Measurements from ENCODE around the gene WWOX. TPM values are rescaled to one million over a fixed set of nuclear protein-coding genes. Genes with fewer than 3 reads are reported as not detected.

WWOX gene
- total RNA-seq, 1 experiment from 2014 or later = 28.3 TPM

DNA sequence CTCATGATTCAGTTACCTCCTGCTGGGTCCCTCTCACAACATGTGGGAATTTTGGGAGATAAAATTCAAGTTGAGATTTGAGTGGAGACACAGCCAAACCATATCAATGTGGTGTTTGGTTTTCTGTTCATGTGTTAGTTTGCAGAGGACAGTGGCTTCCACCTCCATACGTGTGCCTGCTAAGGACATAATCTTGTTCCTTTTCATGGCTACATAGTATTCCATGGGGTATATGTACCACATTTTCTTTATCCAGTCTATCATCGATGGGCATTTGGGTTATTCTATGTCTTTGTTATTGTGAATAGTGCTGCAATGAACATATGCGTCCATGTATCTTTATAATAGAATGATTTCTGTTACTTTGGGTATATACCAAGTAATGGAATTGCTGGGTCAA, 4.5 kb upstream of the WWOX start:
- TF ChIP-seq CTCF (conservative IDR thresholded peaks at IDR 0.05; ENCODE audit: low read depth, low read length) (no peak), EZH2phosphoT487 (IDR thresholded peaks at IDR 0.05; ENCODE audit: borderline replicate concordance, low read length) (no peak), EZH2 (IDR thresholded peaks at IDR 0.05; ENCODE audit: low read length, unreplicated experiment) (no peak)
- Histone ChIP-seq H4K20me1 (ENCODE audit: low read length) (no peaks in the 10 kb centered on the region), H3F3A (ENCODE audit: low read length, unreplicated experiment) (no peaks in the 10 kb centered on the region), H3K4me2 (ENCODE audit: low read length) (no peak overlapping the region), H3K4me3 (ENCODE audit: low read length) (no peak overlapping the region), H3K27ac (ENCODE audit: low read length) (no peak overlapping the region), H3K36me3 (ENCODE audit: low read depth, low read length) (no peaks in the 10 kb centered on the region), H2AFZ (ENCODE audit: low read length) (no peak overlapping the region), H3K79me2 (ENCODE audit: low read length) (peaks cover under 1% of the 10 kb centered on the region; the same call in 1 of the 2 replicates), H3K4me1 (ENCODE audit: insufficient read depth, low read length) (peaks cover 10% of the 10 kb centered on the region; the same call in 1 of the 2 replicates), H3K9me2 (replicated peaks; ENCODE audit: low read length) (no peaks in the 10 kb centered on the region), H3K9me3 (ENCODE audit: low read length) (no peaks in the 10 kb centered on the region), H3K27me3 (ENCODE audit: low read length) (peaks cover 29% of the 10 kb centered on the region), H3K9ac (ENCODE audit: low read length) (no peak overlapping the region)
- DNase-seq = no peak
- BruUV-seq (replicated peaks) = no TSS peak
- ChIA-PET POLR2A (ENCODE audit: unreplicated experiment) (interaction anchor here (0.6 kb wide), 1 partner anchor 9 kb away, joined by 4 read pairs; no protein-coding TSS in a partner anchor), CTCF (no interaction called here)
- ATAC-seq = no peak
- intact Hi-C loops (cut with micrococcal nuclease) = loop anchor here (5.0 kb wide), 1 partner anchor 143 kb away; no protein-coding TSS in a partner anchor

- no peak overlapping the region for H3K4me3 ChIP-seq (ENCODE audit: low read length)
- no peaks in the 10 kb centered on the region for H3F3A ChIP-seq (ENCODE audit: low read length, unreplicated experiment)
- no peak overlapping the region for H3K27ac ChIP-seq (ENCODE audit: low read length)
- H3K9me2 ChIP-seq (replicated peaks; ENCODE audit: low read length) = no peaks in the 10 kb centered on the region
- H4K20me1 ChIP-seq (ENCODE audit: low read length) = no peaks in the 10 kb centered on the region
- intact Hi-C loops (cut with micrococcal nuclease) = no loop called here
- POLR2A ChIA-PET (ENCODE audit: unreplicated experiment) = no interaction called here
- H2AFZ ChIP-seq (ENCODE audit: low read length) = no peak overlapping the region
- H3K9ac ChIP-seq (ENCODE audit: low read length) = no peak overlapping the region
- H3K79me2 ChIP-seq (ENCODE audit: low read length) = peaks cover 7% of the 10 kb centered on the region
- H3K4me1 ChIP-seq (ENCODE audit: insufficient read depth, low read length) = peaks cover 17% of the 10 kb centered on the region
- BruUV-seq (replicated peaks) = no TSS peak
- no peak for TF ChIP-seq EZH2phosphoT487 (IDR thresholded peaks at IDR 0.05; ENCODE audit: borderline replicate concordance, low read length)
- TF ChIP-seq EZH2 (IDR thresholded peaks at IDR 0.05; ENCODE audit: low read length, unreplicated experiment) = no peak
- TF ChIP-seq CTCF (conservative IDR thresholded peaks at IDR 0.05; ENCODE audit: low read depth, low read length) = no peak
- DNase-seq (peak; percentile 55), ATAC-seq (no peak)
- H3K36me3 ChIP-seq (ENCODE audit: low read depth, low read length) = no peaks in the 10 kb centered on the region
- H3K4me2 ChIP-seq (ENCODE audit: low read length) = no peak overlapping the region
- peaks cover 29% of the 10 kb centered on the region for H3K27me3 ChIP-seq (ENCODE audit: low read length)
- no peaks in the 10 kb centered on the region for H3K9me3 ChIP-seq (ENCODE audit: low read length)
- CTCF ChIA-PET = no interaction called here
Observed at GRCh38 chr16:78096386-78096785, 3.1 kb upstream of the WWOX start.

DNA sequence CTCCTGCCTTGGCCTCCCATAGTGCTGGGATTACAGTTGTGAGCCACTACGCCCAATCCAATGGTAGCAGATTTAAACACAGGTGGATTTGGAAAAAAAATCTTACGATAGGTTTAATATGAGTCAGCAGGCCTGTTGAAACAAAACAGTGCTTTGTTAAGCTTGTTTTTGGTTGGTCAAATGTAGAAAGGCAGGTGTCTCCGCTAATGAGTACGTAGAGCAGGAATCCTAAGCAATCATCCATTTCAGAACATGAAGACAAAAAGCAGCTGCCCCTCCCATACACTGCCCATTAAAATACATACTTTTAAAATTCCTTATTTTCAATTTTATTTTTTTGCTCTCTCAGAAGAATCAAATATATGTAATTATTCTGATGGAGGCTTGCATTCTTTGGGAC, 1.9 kb upstream of the WWOX start:
- H2AFZ ChIP-seq (ENCODE audit: low read length) = no peak overlapping the region
- H3K36me3 ChIP-seq (ENCODE audit: low read depth, low read length) = no peaks in the 10 kb centered on the region
- H3K79me2 ChIP-seq (ENCODE audit: low read length) = peaks cover 7% of the 10 kb centered on the region
- H3K9me2 ChIP-seq (replicated peaks; ENCODE audit: low read length) = no peaks in the 10 kb centered on the region
- peaks cover 24% of the 10 kb centered on the region for H3K27me3 ChIP-seq (ENCODE audit: low read length)
- no peaks in the 10 kb centered on the region for H3K9me3 ChIP-seq (ENCODE audit: low read length)
- no peak overlapping the region for H3K9ac ChIP-seq (ENCODE audit: low read length)
- H4K20me1 ChIP-seq (ENCODE audit: low read length) = no peaks in the 10 kb centered on the region
- peaks cover 17% of the 10 kb centered on the region for H3K4me1 ChIP-seq (ENCODE audit: insufficient read depth, low read length)
- no peak for TF ChIP-seq CTCF (conservative IDR thresholded peaks at IDR 0.05; ENCODE audit: low read depth, low read length)
- no TSS peak for BruUV-seq (replicated peaks)
- H3K4me2 ChIP-seq (ENCODE audit: low read length) = no peak overlapping the region
- H3F3A ChIP-seq (ENCODE audit: low read length, unreplicated experiment) = no peaks in the 10 kb centered on the region
- ATAC-seq (no peak), DNase-seq (peak; percentile 10)
- intact Hi-C loops (cut with micrococcal nuclease) = no loop called here
- ChIA-PET CTCF (no interaction called here), POLR2A (ENCODE audit: unreplicated experiment) (interaction anchor here (0.6 kb wide), 1 partner anchor 676 kb away, joined by 3 read pairs; no protein-coding TSS in a partner anchor)
- H3K27ac ChIP-seq (ENCODE audit: low read length) = no peak overlapping the region
- H3K4me3 ChIP-seq (ENCODE audit: low read length) = no peak overlapping the region
